Superior temporal gyrus (tissue), 1 donor: Measurements from ENCODE around the gene HNRNPA1L2.
"Not testable (repeated sequence)": the region's sequence is repeated elsewhere in the genome, so short reads cannot be mapped to it uniquely, and the experiment has no call there.

Experiments
- DNase-seq: peaks from one replicate; pipeline ENCODE4 v3.0.0-alpha.2; 2016; ENCODE audit errors: extremely low spot score

HNRNPA1L2 gene

GRCh38 chr13:52642131-52642530 lies at the start of gene HNRNPA1L2:
HNRNPA1L2 (plus strand) TSS chr13:52642431; CDS start chr13:52642493, 62 bp downstream.
- no peak for DNase-seq

- DNase-seq = not testable (repeated sequence)
These were observed 49.1 kb upstream of the HNRNPA1L2 start for GRCh38 chr13:52593175-52593574.

GRCh38 chr13:52593812-52594211 lies 48.4 kb upstream of the HNRNPA1L2 start:
- not testable (repeated sequence) for DNase-seq

GRCh38 chr13:52594295-52594694 lies 47.9 kb upstream of the HNRNPA1L2 start:
- DNase-seq = not testable (repeated sequence)

GRCh38 chr13:52597676-52598075 lies 44.6 kb upstream of the HNRNPA1L2 start:
- DNase-seq = no peak

GRCh38 chr13:52599037-52599847 lies 43.0 kb upstream of the HNRNPA1L2 start:
- peak; percentile 30 for DNase-seq

GRCh38 chr13:52599848-52600603 lies 42.2 kb upstream of the HNRNPA1L2 start:
- DNase-seq = no peak

GRCh38 chr13:52600666-52601065 lies 41.6 kb upstream of the HNRNPA1L2 start:
- peak; percentile 13 for DNase-seq

- DNase-seq = not testable (repeated sequence)
These were observed 38.9 kb upstream of the HNRNPA1L2 start for GRCh38 chr13:52603316-52603715.

GRCh38 chr13:52606126-52606525 lies 36.1 kb upstream of the HNRNPA1L2 start:
- not testable (repeated sequence) for DNase-seq

GRCh38 chr13:52606795-52607194 lies 35.4 kb upstream of the HNRNPA1L2 start:
- DNase-seq = not testable (repeated sequence)

- not testable (repeated sequence) for DNase-seq
These were observed 34.0 kb upstream of the HNRNPA1L2 start for GRCh38 chr13:52608184-52608583.

- peak; percentile 62 for DNase-seq
These were observed 33.1 kb upstream of the HNRNPA1L2 start for GRCh38 chr13:52609013-52609606.

GRCh38 chr13:52610158-52610557 lies 32.1 kb upstream of the HNRNPA1L2 start:
- not testable (repeated sequence) for DNase-seq

GRCh38 chr13:52615134-52615801 lies 27.0 kb upstream of the HNRNPA1L2 start:
- DNase-seq = no peak

GRCh38 chr13:52615812-52616211 lies 26.4 kb upstream of the HNRNPA1L2 start:
- no peak for DNase-seq

GRCh38 chr13:52617070-52618060 lies 24.9 kb upstream of the HNRNPA1L2 start:
- peak; percentile 84 for DNase-seq

GRCh38 chr13:52631083-52631690 lies 11.0 kb upstream of the HNRNPA1L2 start:
- not testable (repeated sequence) for DNase-seq

- no peak for DNase-seq
These were observed 3.4 kb upstream of the HNRNPA1L2 start for GRCh38 chr13:52638666-52639328.
